HepG2 (cell line): Measurements from ENCODE around the gene CENPE. TPM values are rescaled to one million over a fixed set of nuclear protein-coding genes. Genes with fewer than 3 reads are reported as not detected.

Experiments
- ATRX ChIP-seq: sonication (generic); formaldehyde crosslinking; IDR thresholded peaks from 2 replicates; pipeline ENCODE4 v1.4.0; 2020; ENCODE audit warnings: missing genetic modification reagents, borderline replicate concordance
- ETV6 ChIP-seq: sonication (generic); formaldehyde crosslinking; conservative IDR thresholded peaks from 2 replicates; pipeline ENCODE4 v1.4.0; 2020; ENCODE audit warnings: missing genetic modification reagents
- HES4 ChIP-seq: sonication (generic); formaldehyde crosslinking; IDR thresholded peaks from 2 replicates; pipeline ENCODE4 v1.9.0; 2021; ENCODE audit warnings: mild to moderate bottlenecking, missing genetic modification reagents, borderline replicate concordance
- KDM1A ChIP-seq: IDR thresholded peaks from 2 replicates; pipeline ENCODE4 v1.6.1; 2016; ENCODE audit warnings: missing compliant biosample characterization
- MBD4 ChIP-seq: IDR thresholded peaks from 2 replicates; pipeline ENCODE4 v1.6.1; 2012; ENCODE audit warnings: low read length, inconsistent platforms, borderline replicate concordance
- RBFOX2 ChIP-seq: fragments of 200-400 bp; formaldehyde crosslinking; IDR thresholded peaks from 2 replicates; pipeline ENCODE4 v1.6.1; 2017; ENCODE audit warnings: low read depth, mild to moderate bottlenecking, low read length
- SP1 ChIP-seq, 2 experiments: fragments of 450-650 bp in 1 of 2; sonication (generic) in 1 of 2; formaldehyde crosslinking in 1 of 2; IDR thresholded peaks; 2 replicates each; pipeline versions ENCODE4 v1.4.0 to v1.6.1; 2016 to 2020; ENCODE audit warnings: missing genetic modification reagents in 1 of 2
- ZFP82 ChIP-seq: sonication (generic); formaldehyde crosslinking; IDR thresholded peaks from 2 replicates; pipeline ENCODE4 v1.5.1; 2020; ENCODE audit warnings: mild to moderate bottlenecking, missing genetic modification reagents, borderline replicate concordance
- ZNF501 ChIP-seq: sonication (generic); formaldehyde crosslinking; IDR thresholded peaks from 2 replicates; pipeline ENCODE4 v1.5.1; 2020; ENCODE audit warnings: mild to moderate bottlenecking, moderate library complexity, missing genetic modification reagents
- ZNF558 ChIP-seq: sonication (generic); formaldehyde crosslinking; IDR thresholded peaks from 2 replicates; pipeline ENCODE4 v1.9.0; 2022; ENCODE audit warnings: mild to moderate bottlenecking, missing genetic modification reagents, borderline replicate concordance
- ZNF709 ChIP-seq: sonication (generic); formaldehyde crosslinking; IDR thresholded peaks from 2 replicates; pipeline ENCODE4 v1.5.0; 2020; ENCODE audit warnings: mild to moderate bottlenecking, missing genetic modification reagents
- polyA plus RNA-seq, 8 experiments: library from polyadenylated mRNA; depleted of rRNA in 3 of 8; stranded (reverse) in 7 of 8; unstranded in 1 of 8; fragments of >200 nt; fragmentation: Illumina TruSeq in 4 of 8; extraction: Trizol in 4 of 8; gene quantifications; 2 replicates each; pipeline versions ENCODE4 v1.2.1 to v1.2.3, GENCODE V29; 2011 to 2016; ENCODE audit warnings: low read depth in 4 of 8, missing spikeins in 1 of 8, mixed read lengths in 1 of 8; ENCODE audit not compliant: insufficient read depth in 1 of 8
- total RNA-seq, 5 experiments: library from RNA; depleted of rRNA; stranded (reverse); fragments of >200 nt; fragmentation: Illumina TruSeq; extraction: Trizol; gene quantifications; 2 replicates each; pipeline ENCODE4 v1.2.3, GENCODE V29; 2016; ENCODE audit warnings: low read depth in 1 of 5
- TF ChIP-seq, protein P1 (sequence below), 2 experiments: fragments of 450-650 bp in 1 of 2; sonication (generic) in 1 of 2; formaldehyde crosslinking; IDR thresholded peaks; 2 replicates each; pipeline versions ENCODE4 v1.5.0 to v1.8.0; 2020 to 2022; ENCODE audit warnings: mild to moderate bottlenecking in 1 of 2, missing genetic modification reagents in 1 of 2
- TF ChIP-seq, protein P2 (sequence below): sonication (generic); formaldehyde crosslinking; IDR thresholded peaks from 2 replicates; pipeline ENCODE4 v1.5.1; 2020; ENCODE audit warnings: mild to moderate bottlenecking, missing genetic modification reagents, borderline replicate concordance
- TF ChIP-seq, protein P3 (sequence below): sonication (generic); formaldehyde crosslinking; IDR thresholded peaks from 2 replicates; pipeline ENCODE4 v1.5.0; 2020; ENCODE audit warnings: mild to moderate bottlenecking, missing genetic modification reagents
- TF ChIP-seq, protein P4 (sequence below): sonication (generic); formaldehyde crosslinking; IDR thresholded peaks from 2 replicates; pipeline ENCODE4 v1.4.0; 2020; ENCODE audit warnings: mild to moderate bottlenecking, missing genetic modification reagents

The CENPE gene
- total and polyA plus RNA-seq, 2 of the 13 experiments (the other 11 are each of a cell fraction or from before 2014, with no cell fraction given): 2.1 to 19.8 TPM

DNA sequence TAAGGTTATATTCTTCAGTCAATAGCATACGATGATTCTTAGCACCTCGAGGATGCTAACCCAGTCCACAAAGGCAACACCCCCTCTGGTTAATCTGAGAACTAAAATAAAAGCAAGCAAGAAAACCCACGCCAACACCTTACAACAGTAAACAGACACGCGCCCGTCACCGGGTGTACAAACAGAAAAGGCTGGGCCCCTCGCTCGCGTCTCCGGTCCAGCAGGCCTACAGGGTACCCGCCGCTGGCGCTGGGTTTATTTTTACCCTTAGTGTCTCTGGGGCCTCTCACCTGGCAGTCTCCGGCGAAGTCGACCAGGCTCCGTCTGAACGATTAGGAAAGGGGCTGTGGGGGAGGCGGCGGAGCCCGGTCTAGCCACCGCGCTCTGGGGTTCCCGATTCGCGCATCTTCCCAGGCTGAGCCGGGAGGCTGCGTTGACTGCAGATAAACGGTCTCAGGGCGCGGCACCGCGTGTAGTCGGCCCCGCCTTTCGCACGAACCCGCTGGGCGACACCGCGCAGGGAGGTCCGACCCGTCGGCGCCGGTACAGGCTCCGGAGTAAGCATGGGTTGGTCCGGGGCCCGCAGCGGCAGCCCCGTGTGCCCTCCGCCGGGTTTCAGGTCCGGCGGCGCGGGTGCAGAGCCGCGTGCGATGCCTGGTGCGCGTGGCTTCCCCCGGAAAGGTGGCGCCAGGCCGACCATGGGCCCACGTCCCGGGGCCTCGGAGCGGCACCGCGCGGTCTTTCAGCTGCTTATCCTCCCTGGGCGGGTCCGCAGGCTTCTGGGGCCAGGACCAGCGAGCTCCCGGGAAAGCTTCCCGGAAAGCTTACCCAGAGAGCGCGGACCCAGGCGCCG, 122.0 kb downstream of the CENPE start (continued):
- no peak; the same call in none of the 2 replicates for TF ChIP-seq ETV6
- TF ChIP-seq SP1 (IDR thresholded peaks at IDR 0.05): no peak
- no peak for TF ChIP-seq SP1 (CRISPR knock-in tag; IDR thresholded peaks at IDR 0.05)
- TF ChIP-seq, protein P1, sequence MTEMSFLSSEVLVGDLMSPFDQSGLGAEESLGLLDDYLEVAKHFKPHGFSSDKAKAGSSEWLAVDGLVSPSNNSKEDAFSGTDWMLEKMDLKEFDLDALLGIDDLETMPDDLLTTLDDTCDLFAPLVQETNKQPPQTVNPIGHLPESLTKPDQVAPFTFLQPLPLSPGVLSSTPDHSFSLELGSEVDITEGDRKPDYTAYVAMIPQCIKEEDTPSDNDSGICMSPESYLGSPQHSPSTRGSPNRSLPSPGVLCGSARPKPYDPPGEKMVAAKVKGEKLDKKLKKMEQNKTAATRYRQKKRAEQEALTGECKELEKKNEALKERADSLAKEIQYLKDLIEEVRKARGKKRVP (CRISPR knock-in tag; IDR thresholded peaks at IDR 0.05): no peak; a peak in 1 of 4 replicates
- TF ChIP-seq ATRX: no peak
- no peak for TF ChIP-seq MBD4
- no peak; the same call in 1 of the 2 replicates for TF ChIP-seq ZNF558 (CRISPR knock-in tag)
- peak; percentile 96 for TF ChIP-seq RBFOX2
- TF ChIP-seq KDM1A (CRISPR knock-in tag): no peak
- peak; percentile 90 for TF ChIP-seq HES4 (CRISPR knock-in tag)
- TF ChIP-seq, protein P2, sequence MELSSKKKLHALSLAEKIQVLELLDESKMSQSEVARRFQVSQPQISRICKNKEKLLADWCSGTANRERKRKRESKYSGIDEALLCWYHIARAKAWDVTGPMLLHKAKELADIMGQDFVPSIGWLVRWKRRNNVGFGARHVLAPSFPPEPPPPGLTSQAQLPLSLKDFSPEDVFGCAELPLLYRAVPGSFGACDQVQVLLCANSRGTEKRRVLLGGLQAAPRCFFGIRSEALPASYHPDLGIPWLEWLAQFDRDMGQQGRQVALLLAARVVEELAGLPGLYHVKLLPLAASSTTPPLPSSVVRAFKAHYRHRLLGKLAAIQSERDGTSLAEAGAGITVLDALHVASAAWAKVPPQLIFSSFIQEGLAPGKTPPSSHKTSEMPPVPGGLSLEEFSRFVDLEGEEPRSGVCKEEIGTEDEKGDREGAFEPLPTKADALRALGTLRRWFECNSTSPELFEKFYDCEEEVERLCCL (CRISPR knock-in tag): peak; percentile 55; the same call in 1 of the 2 replicates
- peak; percentile 88 for TF ChIP-seq ZFP82
- TF ChIP-seq ZNF709 (CRISPR knock-in tag): peak; percentile 82; the same call in 1 of the 2 replicates
- TF ChIP-seq, protein P3, sequence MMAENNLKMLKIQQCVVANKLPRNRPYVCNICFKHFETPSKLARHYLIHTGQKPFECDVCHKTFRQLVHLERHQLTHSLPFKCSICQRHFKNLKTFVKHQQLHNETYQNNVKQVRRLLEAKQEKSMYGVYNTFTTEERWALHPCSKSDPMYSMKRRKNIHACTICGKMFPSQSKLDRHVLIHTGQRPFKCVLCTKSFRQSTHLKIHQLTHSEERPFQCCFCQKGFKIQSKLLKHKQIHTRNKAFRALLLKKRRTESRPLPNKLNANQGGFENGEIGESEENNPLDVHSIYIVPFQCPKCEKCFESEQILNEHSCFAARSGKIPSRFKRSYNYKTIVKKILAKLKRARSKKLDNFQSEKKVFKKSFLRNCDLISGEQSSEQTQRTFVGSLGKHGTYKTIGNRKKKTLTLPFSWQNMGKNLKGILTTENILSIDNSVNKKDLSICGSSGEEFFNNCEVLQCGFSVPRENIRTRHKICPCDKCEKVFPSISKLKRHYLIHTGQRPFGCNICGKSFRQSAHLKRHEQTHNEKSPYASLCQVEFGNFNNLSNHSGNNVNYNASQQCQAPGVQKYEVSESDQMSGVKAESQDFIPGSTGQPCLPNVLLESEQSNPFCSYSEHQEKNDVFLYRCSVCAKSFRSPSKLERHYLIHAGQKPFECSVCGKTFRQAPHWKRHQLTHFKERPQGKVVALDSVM: no peak; the same call in 1 of the 2 replicates
- TF ChIP-seq ZNF501: peak; percentile 94
- TF ChIP-seq, protein P4, sequence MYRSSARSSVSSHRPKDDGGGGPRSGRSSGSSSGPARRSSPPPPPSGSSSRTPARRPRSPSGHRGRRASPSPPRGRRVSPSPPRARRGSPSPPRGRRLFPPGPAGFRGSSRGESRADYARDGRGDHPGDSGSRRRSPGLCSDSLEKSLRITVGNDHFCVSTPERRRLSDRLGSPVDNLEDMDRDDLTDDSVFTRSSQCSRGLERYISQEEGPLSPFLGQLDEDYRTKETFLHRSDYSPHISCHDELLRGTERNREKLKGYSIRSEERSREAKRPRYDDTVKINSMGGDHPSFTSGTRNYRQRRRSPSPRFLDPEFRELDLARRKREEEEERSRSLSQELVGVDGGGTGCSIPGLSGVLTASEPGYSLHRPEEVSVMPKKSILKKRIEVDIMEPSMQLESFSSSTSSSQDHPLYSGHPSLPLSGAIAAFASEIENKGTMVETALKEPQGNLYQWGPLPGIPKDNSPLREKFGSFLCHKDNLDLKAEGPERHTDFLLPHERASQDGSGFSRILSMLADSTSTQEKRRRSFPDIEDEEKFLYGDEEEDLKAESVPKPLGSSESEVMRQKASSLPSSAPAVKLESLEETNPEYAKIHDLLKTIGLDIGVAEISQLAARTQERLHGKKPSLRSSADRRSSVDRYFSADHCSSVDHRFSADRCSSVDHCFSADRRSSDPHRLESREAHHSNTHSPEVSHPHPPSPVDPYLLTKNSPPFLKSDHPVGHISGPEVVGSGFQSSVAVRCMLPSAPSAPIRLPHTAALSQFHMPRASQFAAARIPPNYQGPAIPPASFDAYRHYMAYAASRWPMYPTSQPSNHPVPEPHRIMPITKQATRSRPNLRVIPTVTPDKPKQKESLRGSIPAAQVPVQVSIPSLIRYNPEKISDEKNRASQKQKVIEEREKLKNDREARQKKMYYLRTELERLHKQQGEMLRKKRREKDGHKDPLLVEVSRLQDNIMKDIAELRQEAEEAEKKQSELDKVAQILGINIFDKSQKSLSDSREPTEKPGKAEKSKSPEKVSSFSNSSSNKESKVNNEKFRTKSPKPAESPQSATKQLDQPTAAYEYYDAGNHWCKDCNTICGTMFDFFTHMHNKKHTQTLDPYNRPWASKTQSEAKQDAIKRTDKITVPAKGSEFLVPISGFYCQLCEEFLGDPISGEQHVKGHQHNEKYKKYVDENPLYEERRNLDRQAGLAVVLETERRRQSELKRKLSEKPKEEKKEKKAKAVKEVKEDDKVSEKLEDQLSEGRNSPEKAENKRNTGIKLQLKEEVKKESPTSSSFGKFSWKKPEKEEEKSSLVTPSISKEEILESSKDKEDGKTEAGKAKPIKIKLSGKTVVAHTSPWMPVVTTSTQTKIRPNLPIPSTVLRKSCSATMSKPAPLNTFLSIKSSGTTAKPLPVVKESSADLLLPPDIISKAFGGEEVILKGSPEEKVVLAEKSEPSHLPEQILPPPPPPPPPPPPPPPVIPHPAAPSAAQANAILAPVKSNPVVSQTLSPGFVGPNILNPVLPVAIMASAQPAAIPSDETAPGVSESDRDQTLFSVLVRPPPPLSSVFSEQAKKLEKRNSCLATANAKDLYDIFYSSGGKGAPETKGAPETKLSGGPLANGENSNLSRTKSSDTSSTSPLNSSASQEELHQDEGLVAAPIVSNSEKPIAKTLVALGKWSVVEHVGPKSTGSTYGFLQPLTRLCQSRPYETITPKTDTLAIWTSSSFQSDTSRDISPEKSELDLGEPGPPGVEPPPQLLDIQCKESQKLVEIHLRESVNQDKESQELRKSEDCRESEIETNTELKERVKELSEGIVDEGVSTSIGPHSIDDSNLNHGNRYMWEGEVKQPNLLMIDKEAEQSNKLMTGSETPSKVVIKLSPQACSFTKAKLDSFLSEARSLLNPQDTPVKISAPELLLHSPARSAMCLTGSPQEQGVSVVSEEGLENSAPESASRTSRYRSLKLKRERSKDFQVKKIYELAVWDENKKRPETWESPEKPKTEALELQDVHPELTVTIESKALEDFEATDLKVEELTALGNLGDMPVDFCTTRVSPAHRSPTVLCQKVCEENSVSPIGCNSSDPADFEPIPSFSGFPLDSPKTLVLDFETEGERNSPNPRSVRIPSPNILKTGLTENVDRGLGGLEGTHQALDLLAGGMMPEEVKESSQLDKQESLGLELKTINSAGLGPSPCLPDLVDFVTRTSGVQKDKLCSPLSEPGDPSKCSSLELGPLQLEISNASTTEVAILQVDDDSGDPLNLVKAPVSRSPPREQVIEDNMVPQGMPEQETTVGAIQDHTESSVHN (CRISPR knock-in tag): no peak
